HG02642 (cell line): ENCODE results near the gene TUBGCP2.
A peak's percentile ranks its signal among the peaks of the same experiment; 100 is the strongest.

ENCODE experiments used
- ATAC-seq: cut with Tn5 transposase; IDR thresholded peaks from one replicate; pipeline ENCODE4 v1.9.1; 2021; ENCODE audit warnings: mild to moderate bottlenecking; ENCODE audit not compliant: unreplicated experiment, poor library complexity

TUBGCP2 gene

DNA sequence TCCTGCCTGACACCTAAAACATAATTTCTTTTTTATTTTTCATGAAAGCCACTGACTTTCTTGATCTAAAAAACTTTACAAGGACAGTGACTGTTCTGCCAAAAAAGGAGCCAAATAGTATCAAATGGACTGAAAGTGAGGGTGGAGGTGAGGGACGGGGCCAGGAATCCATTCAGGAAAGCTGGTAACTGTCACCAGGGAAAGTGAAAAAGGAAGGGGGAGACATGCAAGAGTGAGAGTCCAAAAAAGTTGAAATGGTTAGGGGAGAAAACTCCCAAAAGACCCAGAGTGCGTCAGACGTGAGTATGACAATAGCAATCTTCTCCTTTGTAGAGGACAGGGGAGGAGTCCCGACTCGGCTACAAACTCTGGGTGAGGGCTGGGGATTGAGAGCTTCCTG, 35.6 kb upstream of the TUBGCP2 start:
- no peak for ATAC-seq

DNA sequence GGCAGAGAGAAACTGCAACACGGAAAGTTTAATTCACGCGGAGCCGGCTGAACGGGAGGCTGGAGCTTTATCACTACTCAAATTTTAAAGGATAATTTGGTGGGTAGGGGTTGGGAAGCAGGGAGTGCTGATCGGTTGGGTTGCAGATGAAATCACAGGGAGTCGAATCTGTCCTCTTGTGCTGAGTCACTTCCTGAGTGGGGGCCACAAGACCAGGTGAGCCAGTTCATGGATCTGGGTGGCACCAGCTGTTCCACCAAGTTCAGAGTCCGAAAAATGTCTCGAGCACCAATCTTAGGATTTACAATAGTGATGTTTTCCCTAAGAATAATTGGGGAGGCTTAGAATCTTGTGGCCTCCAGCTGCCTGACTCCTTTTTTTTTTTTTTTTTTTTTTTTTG, 34.9 kb upstream of the TUBGCP2 start:
- ATAC-seq, result no peak

DNA sequence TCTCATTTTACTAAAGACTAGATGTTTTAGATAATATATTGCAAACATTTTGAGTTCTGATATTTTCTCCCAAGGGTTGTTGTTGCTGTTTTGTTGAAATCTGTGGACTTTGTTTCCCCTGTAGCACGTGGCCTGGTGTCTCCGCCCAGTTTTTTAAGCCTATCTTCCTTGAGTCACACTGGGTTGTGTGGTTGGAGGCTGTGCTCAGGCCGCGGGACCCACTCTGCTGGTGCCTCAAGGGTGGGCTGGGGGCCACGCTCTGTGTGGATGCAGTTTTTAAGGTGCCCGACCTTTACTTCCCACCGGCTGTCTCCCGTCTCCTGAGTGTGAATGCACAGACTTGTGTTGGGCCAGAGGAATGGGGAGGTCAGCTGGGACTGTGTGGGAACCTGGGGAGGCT, 34.3 kb upstream of the TUBGCP2 start:
- ATAC-seq, result no peak

DNA sequence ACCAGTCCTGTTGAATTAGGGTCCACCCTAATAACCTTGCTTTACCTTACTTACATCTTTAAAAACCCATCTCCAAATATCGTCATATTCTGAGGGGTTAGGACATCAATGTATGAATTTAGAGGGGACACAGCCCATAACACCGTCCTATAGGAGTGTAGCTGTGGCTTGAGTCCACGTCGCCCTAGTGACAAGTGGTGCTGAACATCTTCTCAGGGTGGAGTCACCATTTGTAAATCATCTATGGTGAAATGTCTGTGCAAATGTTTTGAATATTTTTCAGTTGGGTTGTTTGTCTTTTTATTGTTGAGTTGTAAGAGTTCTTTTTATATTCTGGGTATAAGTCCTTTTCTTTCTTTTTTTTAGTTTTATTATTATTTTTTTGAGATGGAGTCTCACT, 33.3 kb upstream of the TUBGCP2 start:
- ATAC-seq, result no peak

DNA sequence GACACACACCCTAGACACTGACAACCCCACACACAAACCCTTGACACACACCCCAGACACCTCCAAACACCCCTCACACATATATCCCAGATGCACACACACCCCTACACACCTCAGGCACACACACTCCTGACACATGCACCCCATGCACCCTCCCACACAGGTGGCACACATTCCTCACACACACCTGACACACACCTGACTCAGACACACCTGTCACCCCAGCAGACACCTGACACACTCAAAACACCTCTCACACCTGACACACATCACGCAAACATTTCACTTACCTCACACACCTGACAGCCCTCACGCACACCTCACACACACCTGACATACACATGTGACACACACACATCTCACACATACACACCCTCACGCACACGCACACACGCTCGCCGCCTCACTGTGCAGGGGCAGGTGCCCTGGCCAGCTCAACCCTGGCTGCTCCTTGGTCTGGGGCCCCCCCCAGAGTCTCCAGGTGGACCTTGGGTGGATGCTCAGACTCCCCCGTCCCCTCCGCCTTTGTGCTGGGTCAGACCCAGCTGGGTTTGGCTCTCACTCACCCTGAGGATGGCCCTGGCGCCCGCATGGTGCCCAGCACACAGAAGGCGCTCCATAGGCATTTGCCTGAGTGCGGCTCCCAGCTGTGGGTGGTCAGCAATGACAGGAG, 31.2 kb upstream of the TUBGCP2 start:
- ATAC-seq, result no peak

DNA sequence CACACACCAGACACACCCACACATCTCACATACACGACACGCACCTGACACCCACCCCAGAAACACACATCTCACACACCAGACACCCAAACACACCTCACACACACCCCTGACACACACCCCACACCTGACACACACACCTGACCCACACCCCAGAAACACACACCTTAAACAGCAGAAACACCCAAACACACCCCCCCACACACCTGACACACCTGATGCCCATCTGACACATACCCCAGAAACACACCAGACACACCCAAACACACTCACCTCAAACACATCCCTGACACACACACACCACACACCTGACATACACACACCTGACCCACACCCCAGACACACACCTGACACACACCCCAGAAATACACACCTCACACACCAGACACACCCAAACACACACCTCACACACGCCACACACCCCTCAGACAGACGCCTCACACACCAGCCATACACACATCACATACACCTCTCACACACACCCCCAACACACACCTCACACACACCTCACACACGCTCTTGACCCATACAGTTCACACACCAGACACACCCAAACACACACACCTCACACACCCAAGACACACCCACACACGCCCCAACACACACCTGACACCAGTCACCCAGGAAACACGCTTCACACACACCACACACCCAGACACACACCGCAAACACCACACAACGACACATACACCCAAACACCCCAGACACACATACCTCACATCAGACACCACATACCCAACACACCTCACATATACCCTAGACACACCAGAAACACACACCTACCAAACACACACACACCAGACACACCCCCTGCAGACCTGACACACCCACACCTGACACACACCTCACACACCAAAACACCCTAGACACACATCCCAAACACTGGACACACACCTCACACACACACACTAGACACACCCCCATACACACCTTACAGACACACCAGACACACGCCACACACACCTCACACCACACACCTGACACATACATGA, 29.7 kb upstream of the TUBGCP2 start:
- no peak for ATAC-seq

DNA sequence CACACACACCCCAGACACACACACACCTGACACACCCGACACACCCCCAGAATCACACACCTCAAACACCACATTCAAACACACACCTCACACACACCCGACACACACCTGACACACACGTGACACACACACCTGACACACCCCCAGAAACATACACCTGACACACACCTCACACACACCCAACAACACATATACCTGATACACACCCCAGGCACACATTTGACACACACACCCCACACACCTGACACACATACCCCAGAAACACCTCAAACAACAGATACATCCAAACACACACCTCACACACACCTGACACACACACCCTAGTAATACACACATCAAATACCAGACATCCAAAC, 28.7 kb upstream of the TUBGCP2 start:
- no peak for ATAC-seq

DNA sequence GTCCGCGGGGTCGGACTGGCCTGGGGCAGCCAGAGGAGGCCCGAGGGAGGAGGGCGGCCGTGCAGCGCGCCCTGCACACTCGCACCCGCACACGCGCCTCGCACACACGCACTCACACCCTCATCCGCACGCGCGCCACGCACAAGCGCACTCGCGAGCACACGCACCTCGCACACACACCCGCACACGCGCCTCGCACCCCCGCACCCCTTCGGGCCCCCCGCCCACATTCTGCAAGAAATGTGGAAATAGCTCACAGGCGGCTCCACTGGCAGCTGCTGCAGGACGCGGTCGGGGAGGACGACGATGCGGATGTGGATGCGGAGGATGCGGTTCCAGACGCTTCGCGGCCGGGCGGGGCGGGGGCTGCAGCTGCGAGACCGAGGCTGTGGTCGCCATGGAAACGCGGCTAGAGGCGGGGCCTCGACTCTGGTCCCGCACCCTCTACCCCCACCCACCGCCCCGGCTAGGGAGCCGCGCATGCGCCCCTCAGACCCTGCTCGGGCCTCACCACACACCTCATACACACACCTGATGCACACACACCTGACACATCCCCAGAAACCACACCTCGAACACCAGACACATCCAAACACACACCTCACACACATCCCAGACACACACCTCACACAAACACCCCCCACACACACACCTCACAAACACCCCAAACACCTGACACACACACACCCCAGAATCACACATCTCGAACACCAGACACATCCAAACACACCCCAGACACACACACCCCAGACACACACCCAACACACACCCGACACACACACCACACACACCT, 28.1 kb upstream of the TUBGCP2 start, which contains the start of gene CALY:
TSS of gene CALY (minus strand) at position 320 of the 793 bp plus-strand sequence. CDS start 7,907 bp downstream, outside the sequence.
- no peak for ATAC-seq

DNA sequence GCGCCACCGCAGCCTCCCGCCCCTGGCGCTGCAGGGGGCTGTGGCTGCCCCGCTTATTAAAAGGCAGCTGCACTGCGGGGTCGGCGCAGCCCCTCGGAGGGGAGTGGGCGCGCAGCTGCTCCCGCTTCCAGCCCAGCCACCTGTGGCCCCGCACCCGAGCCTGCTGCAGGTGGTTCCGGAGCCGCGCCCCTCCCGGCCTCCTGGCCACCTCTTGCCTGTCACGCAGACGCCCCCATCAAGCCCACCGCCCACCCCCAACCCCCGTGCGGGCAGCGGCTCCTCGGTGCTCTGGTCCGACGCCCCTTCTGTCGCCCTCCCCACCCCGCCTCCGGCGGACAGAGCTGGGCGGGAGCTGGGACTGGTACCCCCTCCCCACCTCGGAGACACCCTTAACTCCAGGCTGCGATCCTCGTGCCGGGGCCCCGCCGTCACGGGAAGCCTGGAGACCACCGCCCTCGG, 27.5 kb upstream of the TUBGCP2 start:
- ATAC-seq, result no peak

DNA sequence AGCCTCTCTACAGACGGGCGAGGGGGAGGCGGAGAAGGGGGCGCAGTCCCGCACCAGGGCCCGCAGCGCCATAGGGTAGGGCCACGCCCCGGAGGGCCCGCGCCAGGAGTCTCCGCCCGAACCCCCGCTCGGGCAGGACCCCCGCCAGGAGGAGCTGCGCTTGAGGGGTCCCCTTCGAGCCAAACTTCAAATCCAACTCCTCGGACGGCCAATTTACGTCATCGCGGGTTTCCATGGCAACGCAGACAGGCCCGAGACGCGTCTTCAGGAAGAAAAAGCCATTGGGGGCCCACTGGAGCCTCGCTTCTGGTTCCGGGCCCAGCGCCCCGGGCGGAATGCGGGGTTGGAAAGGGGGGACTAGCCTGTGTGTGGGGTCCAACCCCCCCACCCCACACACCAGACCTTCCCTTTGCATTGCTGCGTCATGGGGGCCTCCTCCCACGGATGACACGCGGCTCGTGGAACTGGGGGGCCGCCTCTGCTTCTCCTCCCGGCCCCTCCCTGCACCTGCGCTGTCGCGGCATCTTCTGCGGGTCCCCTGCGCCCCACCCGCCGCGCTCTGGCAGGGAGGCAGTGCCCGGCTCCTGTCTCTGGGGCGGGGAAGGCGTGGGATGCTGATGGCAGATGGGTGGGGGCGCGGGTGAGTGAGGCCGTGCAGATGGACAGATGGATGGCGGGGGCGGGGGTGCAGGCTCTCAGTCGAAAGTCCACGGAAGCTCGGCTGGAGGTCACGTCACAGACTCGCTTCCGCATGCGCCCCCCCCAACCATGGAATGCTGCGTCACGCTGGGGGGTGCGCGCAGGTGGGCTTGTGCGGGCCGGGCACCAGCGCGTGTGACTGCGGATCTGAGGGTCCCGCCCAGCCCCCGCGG, 26.8 kb upstream of the TUBGCP2 start:
- no peak for ATAC-seq

DNA sequence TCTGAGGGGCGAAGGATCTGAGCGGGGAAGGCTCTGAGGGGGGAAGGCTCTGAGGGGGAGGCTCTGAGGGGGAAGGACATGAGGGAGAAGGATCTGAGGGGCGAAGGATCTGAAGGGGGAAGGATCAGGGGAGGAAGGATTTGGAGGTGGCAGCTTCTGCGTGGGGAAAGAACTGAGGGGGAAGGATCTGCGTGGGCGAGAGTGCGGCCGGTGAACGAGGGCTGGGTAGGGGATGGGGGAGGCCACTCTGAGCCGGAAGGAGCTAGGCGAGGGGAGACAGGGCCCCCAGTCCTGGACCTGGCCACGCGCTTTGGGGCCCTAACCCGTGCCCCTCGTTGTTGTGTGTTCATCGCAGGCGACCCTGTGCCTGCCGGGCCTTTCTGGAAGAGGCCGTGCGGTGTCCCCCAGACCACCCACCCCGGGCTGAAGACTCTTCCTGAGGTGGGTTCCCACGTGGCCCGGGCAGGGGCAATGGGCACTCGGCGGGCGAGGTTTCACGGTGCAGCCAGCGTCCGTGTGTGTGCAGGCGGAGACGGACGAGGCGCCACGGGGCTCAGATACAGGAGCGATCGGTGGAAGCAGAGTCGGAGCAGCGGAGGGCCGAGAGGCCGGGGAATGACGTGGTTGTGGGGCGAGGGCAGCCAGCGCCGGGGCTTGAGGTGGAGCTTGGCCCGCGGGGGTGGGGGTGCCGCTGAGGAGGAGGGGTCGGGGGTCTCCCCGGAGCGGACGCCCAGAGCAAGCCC, 26.0 kb upstream of the TUBGCP2 start:
- no peak for ATAC-seq

DNA sequence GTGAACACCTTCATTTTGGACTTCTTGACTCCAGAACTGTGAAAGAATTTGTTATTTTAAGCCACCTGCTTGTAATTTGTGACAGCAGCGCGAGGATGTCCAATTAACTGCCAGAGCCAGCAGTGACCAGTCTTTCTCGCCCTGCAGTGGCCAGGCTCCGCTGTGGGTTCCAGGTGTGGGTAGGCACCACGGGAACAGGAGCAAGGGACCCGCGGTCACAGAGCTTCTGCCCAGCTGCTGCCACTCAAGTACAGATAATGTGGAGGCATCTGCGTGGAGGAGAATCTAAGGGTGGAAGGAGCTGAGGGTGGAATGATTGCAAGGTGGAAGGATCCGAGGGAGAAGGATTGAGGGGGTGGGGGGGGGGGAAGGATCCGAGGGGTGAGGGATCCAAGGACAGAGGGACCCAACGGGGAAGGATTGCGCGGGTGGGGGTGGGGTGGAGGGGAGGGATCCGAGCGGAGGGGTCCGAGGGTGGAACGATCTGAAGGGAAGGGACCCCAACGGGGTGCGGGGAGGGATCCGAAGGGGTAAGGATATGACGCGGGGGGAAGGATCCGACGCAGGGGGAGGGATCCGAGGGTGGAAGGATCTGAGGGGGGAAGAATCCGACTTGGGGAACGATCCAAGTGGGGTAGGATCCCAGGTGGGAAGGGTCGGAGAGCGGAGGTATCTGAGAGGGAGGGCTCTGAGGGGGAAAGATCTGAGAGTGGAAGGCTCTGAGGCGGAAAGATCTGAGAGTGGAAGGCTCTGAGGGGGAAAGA, 24.4 kb upstream of the TUBGCP2 start:
- no peak for ATAC-seq

DNA sequence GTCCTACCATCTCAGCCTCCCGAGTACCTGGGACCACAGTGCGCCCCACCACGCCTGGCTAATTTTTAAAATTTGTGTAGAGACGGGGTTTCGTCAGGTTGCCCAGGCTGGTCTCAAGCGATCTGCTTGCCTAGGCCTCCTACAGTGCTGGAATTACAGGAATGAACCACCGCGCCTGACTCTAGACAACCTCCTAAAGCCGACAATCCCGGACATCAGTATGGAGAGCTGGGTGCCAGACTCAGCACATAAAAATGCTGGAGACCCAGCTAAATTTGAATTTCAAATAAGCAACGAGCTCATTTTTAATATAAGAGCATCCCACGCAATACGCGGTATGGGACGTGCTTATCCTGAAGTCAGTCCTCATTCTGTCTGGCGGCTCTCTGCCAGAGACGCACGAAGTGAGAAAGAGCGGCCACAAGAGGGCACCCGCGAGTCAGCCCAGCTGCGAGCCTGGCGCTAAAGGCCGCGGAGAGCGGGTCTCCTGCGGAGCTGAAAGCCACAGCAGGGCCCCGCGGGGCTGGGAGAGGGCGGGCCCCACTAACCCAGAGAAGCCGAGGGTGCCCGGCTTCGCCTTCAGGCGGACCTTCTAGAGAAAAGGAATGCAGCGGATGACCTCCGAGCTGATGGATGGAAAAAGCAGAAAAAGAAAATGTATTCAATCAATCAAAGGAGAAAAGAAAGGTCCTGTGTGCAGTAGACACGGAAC, 21.0 kb upstream of the TUBGCP2 start:
- ATAC-seq, result peak; percentile 87

DNA sequence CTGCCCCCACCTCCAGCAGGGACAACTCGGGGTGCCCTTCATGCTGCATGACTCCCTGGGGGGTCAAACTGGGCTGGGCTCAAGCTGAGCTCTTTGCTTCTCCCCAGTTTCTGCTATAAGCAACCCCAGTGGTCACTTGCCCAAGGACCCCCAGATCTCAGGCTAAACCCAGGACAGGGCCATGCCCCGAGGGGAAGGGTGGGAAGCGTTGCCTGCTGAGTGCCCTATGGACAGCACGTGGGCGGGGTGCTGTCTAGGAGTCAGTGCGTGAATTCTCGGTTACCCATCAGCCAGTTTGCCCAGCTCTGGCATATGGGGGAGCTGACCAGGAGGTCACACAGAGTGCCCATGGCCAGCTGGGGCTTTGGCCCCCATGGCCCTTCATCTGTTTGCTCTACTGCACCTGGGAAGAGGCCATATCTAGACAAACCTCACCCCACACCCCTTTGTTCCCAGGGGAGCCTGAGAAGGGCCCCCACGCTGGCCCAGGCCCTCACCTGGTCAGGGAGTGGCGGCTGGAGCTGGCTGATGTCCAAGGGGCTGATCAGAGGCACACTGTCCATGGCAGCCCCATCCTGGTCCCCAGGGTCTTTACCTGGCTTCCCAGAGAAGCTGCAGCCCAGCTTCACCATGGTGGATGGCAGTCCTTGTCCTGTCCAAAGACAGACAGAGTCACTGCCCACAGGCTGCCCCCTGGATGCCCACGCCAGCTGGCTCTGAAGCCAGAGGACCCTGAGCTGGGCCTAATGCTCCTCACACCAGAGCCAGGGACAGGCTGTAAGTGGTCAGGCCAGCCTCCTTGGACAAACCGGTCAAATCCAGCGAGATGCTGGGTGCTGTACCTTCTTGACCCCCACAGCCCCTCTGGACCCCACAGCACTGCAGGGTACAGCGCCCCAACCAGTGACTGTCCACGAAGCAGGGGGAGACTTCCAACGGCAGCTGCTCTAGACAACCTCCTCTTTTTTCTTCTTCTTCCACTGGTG, 20.0 kb upstream of the TUBGCP2 start:
- ATAC-seq, result no peak

DNA sequence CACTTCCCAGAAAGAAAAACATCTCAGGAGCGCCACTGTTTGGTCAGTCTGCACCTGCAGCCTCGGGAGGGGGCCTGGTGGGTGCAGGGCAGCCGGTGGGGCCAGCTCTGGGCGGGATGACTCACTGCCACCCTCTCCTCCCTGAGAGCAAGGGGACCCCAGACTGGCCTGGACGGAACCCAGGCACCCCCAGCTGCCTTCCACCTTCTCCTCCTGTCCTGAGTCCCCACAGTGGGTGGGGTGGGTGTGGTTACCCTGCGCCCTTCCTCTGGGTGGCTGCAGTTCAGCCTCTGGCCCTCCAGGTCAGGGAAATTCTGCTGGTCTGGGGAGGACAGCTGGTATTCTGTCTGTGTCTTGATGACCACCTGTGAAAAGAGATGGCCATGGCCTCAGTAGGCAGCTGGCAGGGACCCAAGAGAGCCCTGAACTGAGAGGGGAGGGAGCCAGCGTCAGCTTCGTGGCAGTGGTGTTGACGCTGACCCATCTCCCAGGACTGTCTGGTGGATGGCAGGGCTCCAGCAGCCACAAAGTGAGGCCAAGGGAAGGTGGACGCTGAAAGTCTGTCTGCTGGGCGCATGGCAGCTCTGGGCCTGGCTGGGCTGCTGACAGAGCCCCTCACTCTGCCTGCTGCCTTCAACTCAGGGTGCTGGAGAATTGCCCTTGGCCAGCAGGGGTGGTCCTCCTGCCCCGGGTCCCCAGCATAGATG, 19.1 kb upstream of the TUBGCP2 start:
- ATAC-seq, result no peak
